Activated CD4-positive, alpha-beta T cell treated with anti-CD3 and anti-CD28 coated beads, Interleukin-10, Interleukin-2, amounts not matched to agents 100 ng/mL and 50 ng/mL, durations not matched to agents 16 hours and 8 hours (primary cell): Measurements from ENCODE around the gene METTL18.
"Not testable (repeated sequence)": the region's sequence is repeated elsewhere in the genome, so short reads cannot be mapped to it uniquely, and the experiment has no call there.

Source experiments
- DNase-seq: peaks from one replicate; pipeline ENCODE4 v3.0.0-alpha.2; 2020

Gene METTL18

DNA sequence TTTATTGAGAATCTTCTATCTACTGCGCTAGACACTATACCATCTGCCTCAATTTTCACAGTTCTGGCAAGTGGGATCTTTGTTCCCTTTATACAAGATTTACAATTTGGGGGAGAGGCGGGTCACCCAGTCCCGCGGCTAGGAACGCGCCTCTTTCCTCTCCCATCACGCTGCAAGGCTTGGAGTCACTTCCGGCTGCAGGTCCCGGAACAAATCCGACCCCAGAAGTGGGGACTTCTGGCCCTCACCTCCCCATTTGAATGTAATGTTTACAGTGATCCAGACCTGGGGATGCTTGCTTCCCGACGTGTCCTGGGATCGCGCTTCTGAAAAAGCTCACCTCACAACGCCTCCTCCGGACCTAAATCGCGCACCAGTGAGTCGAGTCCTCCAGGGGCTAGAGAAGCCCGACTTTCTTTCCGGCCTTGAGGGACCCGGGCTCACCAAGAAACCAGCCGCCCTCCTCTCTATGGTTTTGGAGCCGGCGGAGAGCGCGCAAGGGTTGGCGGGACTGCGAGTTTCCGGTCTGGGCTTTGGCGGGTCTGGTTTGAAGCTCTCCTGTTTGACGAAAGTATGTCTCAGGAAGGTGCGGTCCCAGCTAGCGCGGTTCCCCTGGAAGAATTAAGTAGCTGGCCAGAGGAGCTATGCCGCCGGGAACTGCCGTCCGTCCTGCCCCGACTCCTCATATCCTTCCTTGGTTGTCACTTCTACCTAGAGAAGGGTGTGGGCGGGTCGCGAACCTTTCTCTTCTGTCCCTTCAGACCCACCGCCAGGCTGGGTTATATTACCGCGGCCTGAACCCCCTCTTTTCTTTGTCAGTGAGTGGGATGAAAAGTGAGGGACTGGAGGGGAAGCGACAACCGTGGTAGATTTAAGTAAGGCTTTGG lies at the start of gene METTL18:
Gene METTL18, minus strand, starts transcription at position 378 of the 887 bp plus-strand sequence. CDS start 1,212 bp downstream, outside the sequence.
- DNase-seq, result peak; percentile 96

- no peak for DNase-seq
Observed at GRCh38 chr1:169838942-169839341, 44.2 kb upstream of the METTL18 start.

DNA sequence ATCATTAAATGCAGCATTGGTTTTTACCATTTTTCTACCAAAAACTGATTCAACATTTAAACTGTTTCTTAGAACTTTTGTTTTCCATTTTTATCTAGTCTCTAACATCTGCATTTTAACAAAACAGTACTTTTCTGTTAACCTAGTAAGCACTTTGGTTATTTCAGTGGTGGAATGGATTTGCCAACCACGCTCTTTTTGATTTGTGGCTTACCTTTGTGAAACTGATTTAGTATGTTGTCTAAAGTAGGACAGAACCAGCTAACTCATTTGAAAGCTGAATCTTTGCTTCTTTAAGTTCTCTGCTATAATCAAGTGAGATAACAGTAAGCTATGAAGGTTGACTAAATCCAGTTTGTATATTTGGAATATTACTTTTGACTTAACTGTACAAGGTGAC lies 41.5 kb upstream of the METTL18 start:
- DNase-seq, result no peak

DNA sequence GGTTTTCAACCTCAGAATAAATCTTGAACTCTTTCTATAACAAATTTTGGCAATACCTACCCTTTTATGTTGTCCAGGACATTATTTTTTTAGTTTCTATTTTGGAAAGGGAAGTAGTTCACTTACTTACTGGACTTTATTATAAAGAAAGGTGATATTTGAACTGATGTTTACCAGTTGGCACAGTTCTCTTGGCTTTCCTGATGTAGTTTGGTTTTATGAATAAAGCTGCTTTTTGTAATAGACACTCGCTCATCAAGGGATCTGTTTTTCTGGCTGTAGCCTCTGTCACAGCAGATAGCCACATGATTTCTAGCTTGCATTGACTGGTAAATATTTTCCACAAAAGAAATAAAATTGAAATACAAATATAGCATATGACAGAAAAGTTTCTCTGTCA lies 40.9 kb upstream of the METTL18 start:
- DNase-seq, result no peak

DNA sequence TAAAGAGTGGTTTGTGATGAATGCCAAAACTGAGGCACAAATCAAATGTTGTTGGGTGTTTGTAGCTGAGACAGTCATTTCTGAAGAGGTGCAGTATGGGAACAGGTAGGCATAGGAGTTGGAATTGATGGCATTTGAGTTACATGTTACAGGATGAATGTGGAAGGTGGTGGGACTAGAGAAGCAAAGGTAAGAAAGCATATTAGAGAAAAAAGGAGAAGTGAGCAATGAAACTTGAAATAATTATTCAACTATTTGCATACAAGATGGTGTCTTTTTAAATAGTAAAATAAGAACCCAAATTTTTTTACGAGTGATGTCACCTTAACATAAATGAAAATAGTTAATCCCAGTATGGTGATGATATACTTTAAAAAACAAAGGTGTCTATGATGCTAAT lies 40.2 kb upstream of the METTL18 start:
- DNase-seq, result no peak

- DNase-seq, result no peak
Observed at GRCh38 chr1:169833179-169833901, 38.6 kb upstream of the METTL18 start.

DNA sequence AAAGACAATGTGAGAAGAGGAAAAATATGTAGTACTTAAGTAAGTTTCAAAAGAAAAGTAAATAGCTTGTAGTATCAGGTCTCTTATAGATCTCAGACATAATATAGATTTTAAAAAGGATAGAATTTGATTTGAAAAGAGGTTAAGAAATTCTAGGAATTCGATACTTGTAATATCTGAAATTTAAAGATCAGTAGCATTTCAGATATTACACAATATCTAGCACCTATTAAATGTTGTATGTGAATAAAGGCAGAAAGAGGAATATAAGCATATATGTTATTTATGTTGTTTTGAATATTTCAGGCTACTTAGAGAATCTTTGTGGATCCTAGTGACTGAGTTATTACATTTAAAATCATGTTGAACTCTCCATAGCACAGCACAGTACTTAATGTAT lies 35.0 kb upstream of the METTL18 start:
- DNase-seq, result no peak

GRCh38 chr1:169824153-169824552 lies 29.4 kb upstream of the METTL18 start:
- no peak for DNase-seq

- no peak for DNase-seq
Observed at GRCh38 chr1:169821500-169821899, 26.8 kb upstream of the METTL18 start.

GRCh38 chr1:169816617-169817016 lies 21.9 kb upstream of the METTL18 start:
- DNase-seq, result no peak

DNA sequence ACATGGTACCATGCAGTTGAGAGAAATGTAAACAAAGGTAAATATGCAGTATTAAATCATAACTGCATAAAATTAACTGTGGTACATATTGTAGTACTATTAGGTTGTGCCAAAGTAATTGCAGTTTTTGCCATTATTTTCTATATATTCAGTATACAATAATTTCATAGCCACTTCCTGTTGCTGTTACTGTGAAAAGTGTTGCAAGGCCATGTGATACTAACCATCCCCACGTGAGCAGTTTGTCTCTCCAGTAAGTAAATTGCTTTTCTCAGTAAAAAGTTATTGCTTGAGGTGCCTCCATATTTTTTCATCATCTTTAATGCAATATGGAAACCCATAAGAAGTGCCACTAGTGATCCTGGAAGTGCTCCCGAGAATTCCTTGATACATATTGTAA lies 19.6 kb upstream of the METTL18 start:
- DNase-seq, result no peak

- DNase-seq, result no peak
Observed at GRCh38 chr1:169812131-169812530, 17.4 kb upstream of the METTL18 start.

- not testable (repeated sequence) for DNase-seq
Observed at GRCh38 chr1:169811418-169812035, 16.8 kb upstream of the METTL18 start.

DNA sequence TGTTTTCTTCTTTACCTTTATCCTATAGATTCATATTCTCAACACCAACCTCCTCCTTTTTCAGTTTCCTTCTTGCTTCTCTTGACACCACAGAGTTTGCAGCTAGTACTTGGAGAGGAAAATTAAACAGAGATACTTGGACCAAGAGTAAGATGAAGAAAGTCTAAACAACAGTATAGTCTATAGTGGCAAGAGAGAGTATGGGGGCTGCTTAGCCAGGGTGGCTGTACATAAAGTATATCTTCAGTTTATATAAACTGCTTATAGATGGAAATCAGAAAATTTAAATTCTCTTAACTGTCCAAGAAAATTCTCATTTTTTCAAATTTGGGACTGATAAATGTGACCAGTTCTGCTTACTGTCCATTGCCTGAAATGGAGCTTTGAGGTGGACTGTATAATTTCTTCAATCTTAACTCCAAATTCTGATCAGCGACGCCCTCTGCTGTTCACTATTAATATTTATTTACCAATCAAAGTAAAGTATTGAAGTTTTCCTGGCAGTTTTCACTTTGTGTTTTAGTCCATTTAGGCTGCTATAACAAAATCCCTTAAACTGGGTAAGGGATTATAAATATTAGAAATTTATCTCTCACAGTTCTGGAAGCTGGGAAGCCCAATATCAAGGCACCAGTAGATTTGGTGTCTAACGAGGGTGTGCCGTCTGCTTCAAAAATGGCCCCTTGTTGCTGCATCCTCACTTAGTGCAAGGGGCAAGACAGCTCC lies 14.8 kb upstream of the METTL18 start:
- DNase-seq, result peak; percentile 34

- DNase-seq, result no peak
Observed at GRCh38 chr1:169804941-169805340, 10.2 kb upstream of the METTL18 start.

DNA sequence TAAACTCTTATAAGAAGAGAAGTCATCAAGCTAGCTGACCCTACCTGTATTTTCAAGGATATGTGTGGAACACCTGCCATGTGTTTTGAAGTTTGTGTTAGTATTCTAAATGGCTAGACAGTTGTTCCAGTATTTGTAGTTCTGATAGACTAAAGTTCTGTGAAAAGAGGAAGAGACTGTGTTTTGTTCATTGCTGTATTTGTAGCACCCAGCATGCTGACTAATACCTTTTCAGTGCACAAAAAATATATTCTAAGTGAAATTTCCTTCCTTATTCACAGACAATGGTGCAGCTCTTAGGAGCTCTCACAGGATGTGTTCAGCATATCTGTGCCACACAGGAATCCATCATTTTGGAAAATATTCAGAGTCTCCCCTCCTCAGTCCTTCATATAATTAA lies 8.2 kb upstream of the METTL18 start:
- no peak for DNase-seq

GRCh38 chr1:169797281-169797680 lies 2.6 kb upstream of the METTL18 start:
- no peak for DNase-seq

GRCh38 chr1:169796274-169796810 lies 1.6 kb upstream of the METTL18 start:
- DNase-seq, result peak; percentile 53

GRCh38 chr1:169795687-169796086 lies 980 bp upstream of the METTL18 start:
- peak; percentile 59 for DNase-seq

DNA sequence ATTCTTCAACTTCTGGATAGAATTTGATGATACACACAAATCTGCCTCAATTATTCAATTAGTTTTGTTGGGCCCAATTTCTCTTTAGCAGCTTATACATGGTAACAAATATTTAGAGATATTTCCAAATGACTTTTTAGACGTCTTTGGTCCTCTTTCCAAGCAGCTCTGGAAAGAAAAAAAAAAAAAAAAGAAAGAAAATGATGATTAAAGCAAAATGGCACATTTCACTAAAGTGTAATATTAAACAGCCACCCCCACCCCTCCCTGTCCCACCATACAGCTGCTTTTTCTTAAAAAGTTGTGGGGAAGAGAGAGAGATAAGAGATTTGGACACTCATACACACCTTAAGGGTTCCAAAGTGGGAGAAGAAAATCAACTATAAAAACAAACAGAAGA lies 977 bp downstream of the METTL18 start:
- no peak for DNase-seq

DNA sequence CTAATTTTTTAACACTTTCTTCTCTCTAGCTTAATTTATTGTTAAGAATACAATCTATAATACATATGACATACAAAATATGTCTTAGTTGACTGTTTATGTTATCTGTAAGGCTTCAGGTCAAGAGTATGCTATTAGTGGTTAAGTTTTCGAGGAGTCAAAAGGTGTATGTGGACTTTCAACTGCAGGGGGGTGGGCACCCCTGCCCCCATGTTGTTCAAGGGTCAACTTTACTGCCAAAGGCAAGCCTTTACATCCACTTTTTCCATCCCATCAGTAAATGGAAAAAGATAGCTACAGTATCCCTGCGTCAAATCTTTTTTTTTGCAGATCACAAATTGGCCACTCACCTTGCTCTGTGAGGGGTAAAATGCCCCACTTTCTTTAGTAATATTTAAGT lies 6.3 kb downstream of the METTL18 start:
- no peak for DNase-seq

GRCh38 chr1:169786974-169787373 lies 7.7 kb downstream of the METTL18 start:
- DNase-seq, result no peak

DNA sequence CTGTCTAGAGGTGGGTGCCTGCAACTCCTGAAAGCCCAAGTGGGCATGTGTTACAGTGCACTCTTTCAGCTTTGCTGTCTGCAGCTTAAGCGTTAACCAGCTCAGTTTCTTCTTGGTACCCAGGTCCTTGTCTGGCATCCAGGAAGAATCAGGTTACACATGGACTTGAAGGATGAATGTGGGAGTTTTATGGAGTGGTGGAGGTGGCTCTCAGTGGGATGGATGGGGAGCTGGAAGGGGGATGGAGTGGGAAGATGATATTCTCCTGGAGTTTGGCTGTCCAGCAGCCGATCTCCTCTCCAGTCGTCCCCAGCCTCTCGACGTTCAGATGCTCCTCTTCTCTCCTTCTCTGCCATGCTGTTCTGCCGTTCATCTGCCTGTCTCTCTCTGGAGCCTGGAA lies 9.4 kb downstream of the METTL18 start:
- no peak for DNase-seq
